ENCODE results near the gene UNC79. TPM values are rescaled to one million over a fixed set of nuclear protein-coding genes. Genes with fewer than 3 reads are reported as not detected.

The UNC79 gene
- total and polyA plus RNA-seq, 2 experiments from 2014 or later, result 0.04 TPM; not detected in 1

DNA sequence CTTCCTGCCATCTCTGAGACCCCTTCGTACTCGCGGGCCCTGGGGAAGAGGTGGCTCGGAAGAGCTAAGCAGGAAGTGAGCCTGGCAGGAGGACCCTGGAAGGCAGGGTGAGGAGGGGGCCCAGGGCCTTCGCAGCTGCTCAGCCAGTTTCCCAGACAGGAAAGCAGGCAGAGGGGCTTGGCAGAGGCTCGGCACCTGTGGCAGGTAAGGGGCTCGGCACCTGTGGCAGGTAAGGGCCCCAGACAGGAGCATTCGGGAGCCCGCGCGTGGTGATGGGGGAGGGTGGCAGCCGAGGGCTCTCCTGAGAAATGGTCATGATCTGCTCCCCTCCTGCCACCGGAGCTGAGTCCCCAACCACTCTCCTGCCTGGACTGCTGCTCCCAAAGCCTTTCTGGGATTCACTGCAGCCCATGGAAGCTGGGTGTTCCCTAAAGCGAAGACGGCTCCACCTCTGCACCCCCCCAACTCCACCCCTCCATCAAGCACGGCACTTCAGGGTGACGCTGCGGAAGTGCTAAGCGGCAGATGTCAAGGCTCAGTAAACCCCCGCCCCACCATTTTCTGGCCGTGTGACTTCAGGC lies 294.4 kb downstream of the UNC79 start:
- Histone ChIP-seq H3K27me3 (replicated peaks; ENCODE audit: insufficient read depth) (no peaks in the 10 kb centered on the region), H3K4me3 (no peak overlapping the region), H3K9me2 (ENCODE audit: insufficient read depth) (no peaks in the 10 kb centered on the region), H3K9me3 (ENCODE audit: low read depth) (no peaks in the 10 kb centered on the region), H3K4me1 (ENCODE audit: insufficient read depth) (no peaks in the 10 kb centered on the region), H3K27ac (no peak overlapping the region), H3K9ac (no peak overlapping the region), H4K20me1 (ENCODE audit: insufficient read depth) (no peaks in the 10 kb centered on the region), H2AFZ (no peak overlapping the region), H3K79me2 (ENCODE audit: insufficient read depth) (no peaks in the 10 kb centered on the region), H3K36me3 (ENCODE audit: low read depth) (no peaks in the 10 kb centered on the region), H3K4me2 (ENCODE audit: unreplicated experiment) (no peak overlapping the region), H3F3A (ENCODE audit: insufficient read depth) (no peaks in the 10 kb centered on the region)
- no peak for DNase-seq
- in situ Hi-C loops (cut with MboI), result no loop called here
- TF ChIP-seq EZH2 (IDR thresholded peaks at IDR 0.05; ENCODE audit: insufficient read depth, poor library complexity, severe bottlenecking), result no peak
- no peak for TF ChIP-seq EZH2phosphoT487 (IDR thresholded peaks at IDR 0.05; ENCODE audit: insufficient read depth, low read depth)
- WGBS, 2 experiments (ENCODE audit: low coverage in 1 of 2, low lambda C conversion rate in 2 of 2, missing lambda C conversion rate in 2 of 2), result 68 to 73% methylated on average over 20 to 21 of the region's 21 CpGs

- Histone ChIP-seq H3F3A (ENCODE audit: insufficient read depth) (no peaks in the 10 kb centered on the region), H3K4me2 (ENCODE audit: unreplicated experiment) (no peak overlapping the region), H4K20me1 (ENCODE audit: insufficient read depth) (no peaks in the 10 kb centered on the region), H3K36me3 (ENCODE audit: low read depth) (no peaks in the 10 kb centered on the region), H2AFZ (no peak overlapping the region), H3K4me3 (no peak overlapping the region), H3K4me1 (ENCODE audit: insufficient read depth) (no peaks in the 10 kb centered on the region), H3K9me3 (ENCODE audit: low read depth) (no peaks in the 10 kb centered on the region), H3K9ac (no peak overlapping the region), H3K9me2 (ENCODE audit: insufficient read depth) (no peaks in the 10 kb centered on the region), H3K79me2 (ENCODE audit: insufficient read depth) (no peaks in the 10 kb centered on the region), H3K27me3 (replicated peaks; ENCODE audit: insufficient read depth) (no peaks in the 10 kb centered on the region), H3K27ac (no peak overlapping the region)
- 84 to 90% methylated on average over 8 to 9 of the region's 9 CpGs for WGBS, 2 experiments (ENCODE audit: low coverage in 1 of 2, low lambda C conversion rate in 2 of 2, missing lambda C conversion rate in 2 of 2)
- no peak for DNase-seq
- in situ Hi-C loops (cut with MboI), result no loop called here
- TF ChIP-seq EZH2 (IDR thresholded peaks at IDR 0.05; ENCODE audit: insufficient read depth, poor library complexity, severe bottlenecking) (no peak), EZH2phosphoT487 (IDR thresholded peaks at IDR 0.05; ENCODE audit: insufficient read depth, low read depth) (no peak)
Observed at GRCh38 chr14:93725993-93726392, 295.3 kb downstream of the UNC79 start.

GRCh38 chr14:93727039-93727740 lies 296.5 kb downstream of the UNC79 start:
- Histone ChIP-seq H4K20me1 (ENCODE audit: insufficient read depth) (no peaks in the 10 kb centered on the region), H3K79me2 (ENCODE audit: insufficient read depth) (no peaks in the 10 kb centered on the region), H3K9me3 (ENCODE audit: low read depth) (no peaks in the 10 kb centered on the region), H3K9ac (no peak overlapping the region), H3K4me2 (ENCODE audit: unreplicated experiment) (no peak overlapping the region), H3K27ac (no peak overlapping the region), H3K9me2 (ENCODE audit: insufficient read depth) (no peaks in the 10 kb centered on the region), H3F3A (ENCODE audit: insufficient read depth) (no peaks in the 10 kb centered on the region), H2AFZ (no peak overlapping the region), H3K27me3 (replicated peaks; ENCODE audit: insufficient read depth) (no peaks in the 10 kb centered on the region), H3K4me3 (no peak overlapping the region), H3K36me3 (ENCODE audit: low read depth) (no peaks in the 10 kb centered on the region), H3K4me1 (ENCODE audit: insufficient read depth) (no peaks in the 10 kb centered on the region)
- in situ Hi-C loops (cut with MboI), result no loop called here
- TF ChIP-seq EZH2phosphoT487 (IDR thresholded peaks at IDR 0.05; ENCODE audit: insufficient read depth, low read depth) (no peak), EZH2 (IDR thresholded peaks at IDR 0.05; ENCODE audit: insufficient read depth, poor library complexity, severe bottlenecking) (no peak)
- 69 to 71% methylated on average over 21 to 22 of the region's 23 CpGs for WGBS, 2 experiments (ENCODE audit: low coverage in 1 of 2, low lambda C conversion rate in 2 of 2, missing lambda C conversion rate in 2 of 2)
- no peak for DNase-seq

DNA sequence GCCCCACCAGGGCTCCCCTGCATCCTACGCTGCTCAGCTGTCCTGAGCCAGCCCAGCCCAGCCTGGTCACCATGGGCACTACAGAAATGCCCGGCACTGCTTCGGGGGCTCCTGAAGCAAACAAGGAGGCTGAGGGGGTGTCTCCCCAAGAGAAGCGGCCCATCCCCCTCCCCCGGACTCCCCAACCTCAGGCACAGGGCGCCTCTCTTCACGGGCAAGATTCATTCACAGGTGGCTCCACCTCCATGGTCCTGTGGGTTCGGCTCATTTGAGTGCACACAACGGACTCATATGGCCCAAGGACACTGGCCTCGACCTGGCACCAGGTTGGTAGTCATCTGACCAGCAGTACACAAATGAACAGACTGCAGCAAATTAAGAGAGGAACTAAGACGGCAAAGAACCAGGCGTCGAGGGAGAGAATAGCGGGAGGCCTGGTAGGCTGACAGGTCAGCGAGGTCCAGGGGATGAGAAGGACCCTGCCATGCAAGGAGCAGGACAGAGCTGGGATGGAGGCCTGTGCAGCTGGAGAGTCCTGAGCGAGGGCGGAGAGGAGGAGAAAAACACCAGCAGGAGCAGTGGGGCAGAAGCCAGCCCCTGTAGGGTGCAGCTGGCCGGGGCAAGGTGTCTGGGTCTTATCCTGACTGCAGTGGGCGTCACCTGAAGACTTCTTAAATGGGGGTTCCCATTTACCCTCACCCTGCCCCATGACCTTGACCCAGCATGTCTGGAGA lies 297.3 kb downstream of the UNC79 start:
- Histone ChIP-seq H3K4me3 (no peak overlapping the region), H3K9me3 (ENCODE audit: low read depth) (no peaks in the 10 kb centered on the region), H3K4me1 (ENCODE audit: insufficient read depth) (no peaks in the 10 kb centered on the region), H3K9me2 (ENCODE audit: insufficient read depth) (no peaks in the 10 kb centered on the region), H3K79me2 (ENCODE audit: insufficient read depth) (no peaks in the 10 kb centered on the region), H3K4me2 (ENCODE audit: unreplicated experiment) (no peak overlapping the region), H2AFZ (no peak overlapping the region), H3K9ac (no peak overlapping the region), H4K20me1 (ENCODE audit: insufficient read depth) (no peaks in the 10 kb centered on the region), H3K27ac (no peak overlapping the region), H3K36me3 (ENCODE audit: low read depth) (no peaks in the 10 kb centered on the region), H3K27me3 (replicated peaks; ENCODE audit: insufficient read depth) (no peaks in the 10 kb centered on the region), H3F3A (ENCODE audit: insufficient read depth) (no peaks in the 10 kb centered on the region)
- TF ChIP-seq EZH2phosphoT487 (IDR thresholded peaks at IDR 0.05; ENCODE audit: insufficient read depth, low read depth) (no peak), EZH2 (IDR thresholded peaks at IDR 0.05; ENCODE audit: insufficient read depth, poor library complexity, severe bottlenecking) (no peak)
- 62 to 67% methylated on average over 18 to 19 of the region's 19 CpGs for WGBS, 2 experiments (ENCODE audit: low coverage in 1 of 2, low lambda C conversion rate in 2 of 2, missing lambda C conversion rate in 2 of 2)
- in situ Hi-C loops (cut with MboI), result no loop called here
- DNase-seq, result no peak
